Stimulated activated CD8-positive, alpha-beta memory T cell treated with anti-CD3 and anti-CD28 coated beads, Interleukin-4, amount 100 ng/mL, for 4 hours (primary cell): ENCODE results near the gene DLG5.

Experiments used
- DNase-seq, 2 donors: peaks; one replicate each; pipeline ENCODE4 v3.0.0-alpha.2; 2020; ENCODE audit warnings: low read depth in 2 of 2, low spot score in 1 of 2

DLG5 gene

GRCh38 chr10:77823811-77824542 lies 102.6 kb downstream of the DLG5 start:
- DNase-seq = no peak

- DNase-seq = no peak
Observed at GRCh38 chr10:77821551-77821950, 105.0 kb downstream of the DLG5 start.

DNA sequence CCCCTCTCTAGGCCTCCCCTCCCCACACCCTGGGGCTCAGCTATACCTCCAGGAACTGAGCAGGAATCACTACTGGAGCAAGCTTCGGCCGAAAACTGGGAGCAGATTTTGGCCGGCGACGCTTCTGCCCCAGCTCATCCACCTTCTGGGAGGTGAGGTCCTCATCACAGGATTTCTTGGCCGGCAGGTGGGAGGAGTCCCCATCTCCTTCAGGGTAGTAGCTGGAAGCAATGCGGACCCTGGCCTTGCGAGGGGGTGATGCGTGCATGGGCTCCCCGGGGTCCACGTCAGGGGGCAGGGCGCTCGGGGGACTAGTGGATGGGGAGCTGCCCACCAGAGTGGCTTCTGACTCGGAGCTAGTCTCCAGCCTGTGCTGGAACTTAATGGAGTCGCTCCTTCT lies 105.5 kb downstream of the DLG5 start:
- DNase-seq = no peak

- no peak for DNase-seq
Observed at GRCh38 chr10:77820349-77820748, 106.2 kb downstream of the DLG5 start.

DNA sequence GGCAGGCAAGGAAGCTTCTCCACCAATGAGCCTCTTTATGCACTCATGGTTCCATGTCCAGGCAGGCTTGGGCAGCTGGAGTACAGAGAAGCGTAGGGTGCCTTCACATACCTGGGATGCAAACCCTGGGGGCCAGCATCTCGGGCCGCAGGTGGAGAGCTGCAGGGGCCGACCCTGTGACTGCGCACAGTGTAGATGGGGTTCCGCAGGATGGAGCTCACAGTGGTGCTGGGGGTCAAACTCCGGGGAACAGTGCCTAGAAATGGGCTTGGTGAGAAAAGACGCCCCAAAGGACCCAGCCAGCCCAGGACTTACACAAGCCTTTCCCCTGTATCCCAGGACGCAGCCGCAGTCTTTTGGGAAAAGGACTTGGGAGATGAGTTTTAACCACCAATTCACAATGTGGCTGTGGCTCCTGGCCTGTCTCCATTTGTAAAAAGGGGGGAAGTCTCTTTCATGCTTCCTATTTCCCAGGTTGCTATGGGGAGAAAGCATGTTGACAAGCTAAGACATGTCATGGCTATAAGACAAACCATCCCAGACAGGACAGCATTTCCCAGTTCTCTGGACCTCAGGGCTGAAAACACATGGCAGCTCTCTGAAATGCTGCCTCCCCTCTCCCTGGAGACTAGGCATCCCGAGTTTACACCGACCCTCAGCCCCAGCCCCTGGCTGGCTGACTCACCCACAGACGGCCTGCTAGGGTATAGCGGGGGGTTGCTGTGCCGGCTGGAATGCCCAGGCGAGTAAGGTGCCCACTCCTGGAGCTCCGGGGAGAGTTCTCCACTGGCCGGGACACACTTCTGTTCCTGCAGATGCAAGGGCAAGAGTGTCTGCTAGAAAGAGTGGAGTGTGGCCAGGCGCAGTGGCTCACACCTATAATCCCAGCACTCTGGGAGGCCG lies 107.1 kb downstream of the DLG5 start:
- DNase-seq = no peak

GRCh38 chr10:77818378-77818777 lies 108.2 kb downstream of the DLG5 start:
- no peak for DNase-seq

DNA sequence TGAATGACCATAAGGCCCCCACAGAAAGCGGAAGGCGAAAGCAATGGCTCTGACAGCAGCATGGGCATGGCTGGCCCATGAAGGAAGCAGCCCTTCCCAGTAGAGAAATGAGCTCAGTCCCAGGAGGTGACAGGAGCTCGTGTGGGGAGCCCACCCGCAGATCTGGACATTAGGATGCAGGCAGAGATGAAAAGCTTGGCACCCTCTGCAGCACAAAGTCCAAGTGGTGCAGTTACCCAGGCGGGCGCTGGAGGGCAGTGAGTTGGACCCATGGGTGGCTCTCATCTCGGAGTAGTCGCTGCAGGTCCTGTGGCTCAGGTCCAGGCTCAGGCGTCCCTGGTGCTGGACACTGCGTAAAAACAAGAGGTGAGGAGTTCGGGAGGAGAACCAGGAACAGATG lies 109.0 kb downstream of the DLG5 start:
- no peak for DNase-seq

GRCh38 chr10:77816311-77816710 lies 110.2 kb downstream of the DLG5 start:
- DNase-seq = no peak

DNA sequence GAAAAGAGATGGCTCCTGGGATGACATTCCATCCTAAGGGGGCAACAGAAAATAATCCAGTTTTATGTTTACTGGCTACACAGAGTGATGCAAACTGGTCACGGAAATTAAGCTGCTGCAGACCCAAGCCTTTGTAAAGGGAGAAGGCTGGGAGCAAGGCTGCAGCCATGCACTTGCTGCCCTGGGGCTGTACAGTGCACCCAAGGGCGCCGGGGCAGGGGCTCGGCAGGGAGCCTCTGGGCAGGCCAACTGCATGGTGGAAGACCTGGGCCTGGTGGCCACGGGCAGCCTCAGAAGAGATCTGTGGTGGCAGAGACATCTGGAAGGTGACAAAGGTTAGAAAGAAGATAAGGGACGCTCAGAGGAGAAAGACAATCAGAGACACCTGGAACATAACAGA lies 113.8 kb downstream of the DLG5 start:
- no peak for DNase-seq

GRCh38 chr10:77811831-77812430 lies 114.6 kb downstream of the DLG5 start:
- DNase-seq = no peak

- DNase-seq = no peak
Observed at GRCh38 chr10:77810446-77811335, 115.9 kb downstream of the DLG5 start.

DNA sequence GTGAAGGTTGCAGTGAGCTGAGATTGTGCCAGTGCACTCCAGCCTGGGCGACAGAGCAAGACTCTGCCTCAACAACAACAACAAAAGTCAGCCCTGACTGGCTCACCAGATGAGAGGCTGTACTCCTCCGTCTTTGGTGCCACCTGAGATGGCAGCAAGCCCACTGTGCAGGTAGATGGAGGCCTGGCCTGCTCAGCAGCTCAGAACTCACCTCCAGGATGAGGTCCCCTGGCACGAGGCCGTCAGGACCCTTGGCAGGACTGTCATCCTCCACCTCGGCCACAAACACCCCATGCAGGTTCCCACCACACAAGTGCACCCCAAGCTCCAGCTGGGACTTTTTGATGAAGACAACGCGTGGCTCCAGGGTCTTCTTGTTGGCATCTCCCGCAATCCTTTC lies 117.2 kb downstream of the DLG5 start:
- DNase-seq = no peak

DNA sequence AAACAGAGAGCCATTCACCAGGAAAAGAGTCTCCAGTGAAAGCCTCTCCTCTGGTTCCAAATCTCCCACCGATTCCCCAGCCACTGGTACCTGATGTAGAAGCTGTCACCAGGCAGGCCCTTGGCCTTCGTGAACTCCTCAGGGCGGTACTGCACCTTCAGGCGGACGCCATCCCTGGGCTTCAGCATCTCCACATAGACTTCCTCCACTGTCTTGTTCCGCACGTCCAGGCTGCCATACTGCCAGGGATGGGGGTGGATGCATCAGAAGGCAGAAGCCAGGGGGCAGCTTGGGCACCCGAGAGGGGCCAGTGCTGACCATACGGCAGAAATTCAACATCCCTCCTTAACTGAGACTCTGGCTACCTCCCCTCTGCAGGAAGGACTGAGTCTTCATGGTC lies 118.8 kb downstream of the DLG5 start:
- no peak for DNase-seq

DNA sequence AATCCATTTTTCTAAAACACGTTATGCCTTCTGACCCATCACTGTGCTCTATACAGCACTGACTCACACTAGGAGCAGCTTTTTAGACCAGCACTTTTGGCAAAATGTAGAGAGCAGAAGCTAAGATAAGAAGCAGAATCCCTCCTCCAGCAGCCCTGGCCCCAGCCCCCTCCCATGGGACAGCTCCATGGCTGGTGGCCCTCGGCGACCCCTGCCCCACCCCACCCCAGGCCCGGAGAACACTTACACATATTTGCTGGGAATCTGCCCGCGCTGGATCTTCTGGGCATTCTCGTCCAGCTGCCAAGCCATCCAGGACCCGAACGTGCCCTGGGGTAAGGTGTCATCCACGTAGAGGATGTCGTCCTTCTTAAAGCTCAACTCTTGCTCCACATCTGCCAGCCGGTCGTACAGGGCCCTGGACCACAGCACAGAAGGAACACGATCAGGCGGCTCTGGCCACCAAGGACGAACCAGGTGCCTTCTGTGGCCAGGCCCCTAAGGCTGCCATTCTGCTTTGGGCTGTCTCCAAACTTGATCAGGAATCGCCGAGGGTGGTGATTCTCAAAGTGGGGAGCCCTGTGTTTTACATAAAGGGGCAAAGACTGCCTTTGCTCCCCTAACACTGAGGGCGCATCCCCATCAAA lies 119.9 kb downstream of the DLG5 start:
- no peak for DNase-seq

- DNase-seq = no peak
Observed at GRCh38 chr10:77805676-77806075, 120.9 kb downstream of the DLG5 start.

- no peak for DNase-seq
Observed at GRCh38 chr10:77804371-77804770, 122.2 kb downstream of the DLG5 start.

GRCh38 chr10:77801474-77802161 lies 124.9 kb downstream of the DLG5 start:
- peak in 1 of 2 donors; percentile 17 for DNase-seq

DNA sequence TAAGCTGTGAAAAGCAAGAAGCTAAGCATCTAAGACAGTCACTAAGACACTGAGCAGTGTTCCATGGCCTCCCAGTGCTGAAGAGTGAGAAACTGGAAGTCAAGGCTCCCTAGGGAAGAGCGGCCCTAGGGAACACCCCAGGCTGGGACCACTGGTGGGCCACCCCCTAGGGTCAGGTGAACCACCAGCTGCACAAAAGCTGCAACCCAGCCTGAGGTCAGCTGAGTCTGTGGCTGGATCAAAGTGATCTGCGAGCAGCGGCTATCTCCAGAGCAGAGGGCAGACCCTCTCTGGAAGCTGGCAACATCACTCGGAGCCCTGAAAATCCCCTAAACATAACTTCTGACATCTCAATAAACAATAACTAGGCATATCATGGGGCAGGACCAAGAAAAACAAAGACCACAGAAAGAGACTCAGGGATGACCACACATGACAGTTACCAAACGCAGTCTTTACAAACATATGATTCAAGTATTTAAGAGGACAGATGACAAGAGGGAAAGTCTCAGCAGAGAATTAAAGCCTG lies 125.8 kb downstream of the DLG5 start:
- no peak for DNase-seq

- DNase-seq = no peak
Observed at GRCh38 chr10:77800320-77800719, 126.2 kb downstream of the DLG5 start.

DNA sequence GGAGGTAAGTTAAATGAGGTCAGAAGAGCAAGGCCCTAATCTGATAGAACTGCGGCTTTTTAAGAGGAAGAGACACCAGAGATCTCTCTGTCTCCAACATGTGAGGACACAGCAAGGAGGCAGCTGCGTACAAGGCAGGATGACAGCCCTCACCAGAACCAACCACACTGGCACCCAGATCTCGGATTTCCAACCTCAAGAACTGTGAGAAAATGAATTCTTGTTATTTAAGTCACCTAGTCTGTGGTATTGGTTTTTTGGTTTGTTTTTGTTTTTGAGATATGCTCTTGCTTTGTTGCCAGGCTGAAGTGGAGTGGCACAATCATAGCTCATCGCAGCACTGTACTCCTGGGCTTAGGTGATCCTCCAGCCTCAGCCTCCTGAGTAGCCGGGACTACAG lies 127.2 kb downstream of the DLG5 start:
- no peak for DNase-seq
